Neuron (in vitro differentiated cells): Measurements from ENCODE around the gene GMDS.
"Not testable (repeated sequence)": the region's sequence is repeated elsewhere in the genome, so short reads cannot be mapped to it uniquely, and the experiment has no call there.

Experiments used
- H2AFZ ChIP-seq: one replicate; pipeline ENCODE4 v1.6.1; 2013; ENCODE audit warnings: low read depth, mild to moderate bottlenecking, inconsistent platforms, low read length, moderate library complexity
- H3K27me3 ChIP-seq: one replicate; pipeline ENCODE4 v1.6.1; 2013; ENCODE audit warnings: low read length; ENCODE audit not compliant: insufficient read depth
- H3K36me3 ChIP-seq: one replicate; pipeline ENCODE4 v1.6.1; 2013; ENCODE audit warnings: low read length; ENCODE audit not compliant: insufficient read depth
- H3K4me1 ChIP-seq: one replicate; pipeline ENCODE4 v1.6.1; 2013; ENCODE audit warnings: low read length; ENCODE audit not compliant: insufficient read depth
- H3K4me3 ChIP-seq: 2 replicates; pipeline ENCODE4 v1.5.1; 2013; ENCODE audit warnings: mild to moderate bottlenecking, low read length, moderate library complexity
- H3K9me3 ChIP-seq: one replicate; pipeline ENCODE4 v1.6.1; 2013; ENCODE audit warnings: low read length

GMDS gene

DNA sequence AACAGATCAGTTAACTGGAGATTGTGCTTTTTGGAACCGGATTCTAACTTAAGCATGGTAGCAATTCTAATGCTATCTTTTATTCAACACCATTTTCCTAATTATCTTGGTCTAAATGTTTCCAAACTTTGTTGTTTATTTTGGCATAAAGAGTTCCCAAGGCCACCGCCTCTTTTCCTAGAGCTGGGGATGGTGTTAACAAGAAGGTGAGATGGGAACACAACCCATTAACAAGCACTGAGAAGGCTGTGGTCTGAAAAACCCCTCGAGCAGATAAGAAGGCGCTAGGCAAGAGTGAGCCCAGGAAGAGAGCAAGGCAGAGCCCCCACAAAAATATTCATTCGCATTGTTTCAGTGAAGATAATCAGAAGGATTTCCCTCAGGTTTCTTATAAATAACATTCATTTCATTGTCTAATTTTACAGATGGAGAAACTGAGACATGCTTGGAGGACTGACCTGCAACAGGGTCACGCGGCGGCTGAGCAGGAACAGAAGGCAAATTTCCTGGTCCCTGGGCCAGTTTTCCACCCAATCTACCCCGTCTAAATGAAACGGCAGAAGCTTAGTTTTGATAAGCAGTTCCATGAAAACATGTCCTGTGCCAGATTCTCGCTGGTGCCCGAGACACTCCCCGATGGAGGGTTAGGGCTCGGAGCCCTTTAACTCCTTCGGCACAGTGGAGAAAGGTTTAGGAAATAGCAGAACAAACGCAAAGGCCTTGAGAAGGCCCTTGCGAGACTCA, 480.1 kb downstream of the GMDS start:
- Histone ChIP-seq H3K27me3 (no peaks in the 10 kb centered on the region), H2AFZ (no peak overlapping the region), H3K9me3 (no peaks in the 10 kb centered on the region), H3K4me1 (peaks cover 7% of the 10 kb centered on the region), H3K36me3 (no peaks in the 10 kb centered on the region), H3K4me3 (no peak overlapping the region)

DNA sequence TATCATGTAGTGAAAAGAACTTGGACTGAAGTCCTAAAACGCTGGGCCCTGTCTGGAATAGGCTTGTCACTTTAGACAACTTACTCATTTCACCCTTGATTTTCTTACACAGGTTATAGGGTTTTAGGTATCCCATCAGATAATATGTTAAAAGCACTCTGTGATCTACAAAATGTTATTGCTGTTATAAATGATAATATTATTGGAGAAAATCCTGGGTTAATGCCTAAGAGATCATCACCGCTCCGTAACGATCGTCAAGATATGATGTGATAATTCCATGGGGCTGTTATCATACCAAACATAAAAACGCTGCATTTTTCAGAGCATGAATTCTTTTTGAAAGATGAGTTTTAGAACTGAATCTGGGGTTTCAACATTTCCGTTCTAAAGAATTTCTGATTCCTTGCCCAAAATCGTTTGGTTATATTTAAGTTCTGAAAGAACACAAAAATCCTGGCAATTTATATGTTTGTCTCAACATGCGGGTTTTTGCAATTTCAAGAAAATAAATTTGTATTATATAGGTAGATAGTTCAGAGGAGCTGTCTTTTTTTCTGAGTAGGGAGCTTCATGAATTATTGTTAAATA, 480.9 kb downstream of the GMDS start:
- H2AFZ ChIP-seq, result no peak overlapping the region
- H3K27me3 ChIP-seq, result no peaks in the 10 kb centered on the region
- H3K36me3 ChIP-seq, result no peaks in the 10 kb centered on the region
- no peaks in the 10 kb centered on the region for H3K9me3 ChIP-seq
- H3K4me1 ChIP-seq, result peaks cover 7% of the 10 kb centered on the region
- no peak overlapping the region for H3K4me3 ChIP-seq

DNA sequence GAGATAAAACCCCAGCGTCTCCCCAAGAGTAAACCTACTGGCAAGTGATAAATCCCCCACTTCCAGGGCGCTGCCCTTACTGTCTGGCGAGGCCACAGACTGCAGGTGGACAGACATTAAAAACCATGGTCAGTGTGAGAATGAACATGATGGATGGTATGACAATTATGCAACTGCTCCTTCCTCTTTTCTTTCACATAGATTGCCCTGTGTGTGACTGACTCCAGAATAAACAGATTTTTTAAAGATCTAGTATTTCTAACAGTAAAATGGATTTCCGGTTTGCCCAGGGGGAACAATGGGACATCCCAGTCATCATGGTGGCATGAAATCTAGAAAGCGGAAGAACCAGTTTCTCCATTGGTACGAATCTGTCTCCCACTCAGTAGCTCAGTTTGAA, 482.0 kb downstream of the GMDS start:
- no peak overlapping the region for H3K4me3 ChIP-seq
- no peaks in the 10 kb centered on the region for H3K9me3 ChIP-seq
- no peaks in the 10 kb centered on the region for H3K36me3 ChIP-seq
- no peak overlapping the region for H2AFZ ChIP-seq
- no peaks in the 10 kb centered on the region for H3K27me3 ChIP-seq
- peaks cover 7% of the 10 kb centered on the region for H3K4me1 ChIP-seq

DNA sequence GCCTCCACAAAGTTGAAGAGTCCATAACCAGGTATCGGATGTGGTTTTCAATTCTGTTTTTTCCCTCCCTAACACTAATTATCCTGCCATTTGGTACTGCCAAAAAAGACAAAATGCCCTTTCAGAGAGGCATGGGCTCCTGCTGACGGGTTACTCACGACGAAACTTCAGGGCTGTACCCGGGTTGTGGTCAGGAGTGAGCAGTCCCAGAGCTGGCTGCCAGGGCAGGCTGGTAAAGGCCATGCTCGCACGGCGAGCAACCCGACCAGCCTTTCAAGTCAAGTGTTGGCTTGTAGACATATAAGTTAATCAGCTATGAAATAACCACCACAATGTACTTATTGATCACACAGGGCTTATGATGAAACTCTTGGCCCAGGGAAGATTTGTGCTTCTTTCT, 483.2 kb downstream of the GMDS start:
- H3K9me3 ChIP-seq, result no peaks in the 10 kb centered on the region
- no peaks in the 10 kb centered on the region for H3K36me3 ChIP-seq
- no peaks in the 10 kb centered on the region for H3K27me3 ChIP-seq
- no peak overlapping the region for H2AFZ ChIP-seq
- H3K4me1 ChIP-seq, result peaks cover 7% of the 10 kb centered on the region
- no peak overlapping the region for H3K4me3 ChIP-seq

DNA sequence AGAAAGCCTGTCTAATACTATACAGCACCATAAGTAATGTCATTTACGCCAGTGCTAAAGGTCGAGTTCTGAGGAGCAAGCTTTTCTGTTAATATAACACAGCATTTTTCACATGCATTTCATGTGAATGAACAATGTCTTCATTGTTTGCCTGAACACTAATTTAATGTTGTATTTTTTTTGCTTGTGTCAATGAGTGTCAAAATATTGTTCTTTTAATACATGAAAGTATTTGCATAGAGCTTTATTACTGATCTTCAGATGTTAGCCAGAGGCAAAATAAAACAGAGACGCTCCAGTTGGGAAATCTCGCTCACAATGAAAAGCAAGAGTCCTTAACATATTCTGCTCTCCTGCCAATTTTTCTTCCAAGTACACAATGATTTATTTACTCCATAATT, 483.9 kb downstream of the GMDS start:
- peaks cover 7% of the 10 kb centered on the region for H3K4me1 ChIP-seq
- no peaks in the 10 kb centered on the region for H3K27me3 ChIP-seq
- H2AFZ ChIP-seq, result no peak overlapping the region
- no peaks in the 10 kb centered on the region for H3K36me3 ChIP-seq
- no peaks in the 10 kb centered on the region for H3K9me3 ChIP-seq
- no peak overlapping the region for H3K4me3 ChIP-seq

DNA sequence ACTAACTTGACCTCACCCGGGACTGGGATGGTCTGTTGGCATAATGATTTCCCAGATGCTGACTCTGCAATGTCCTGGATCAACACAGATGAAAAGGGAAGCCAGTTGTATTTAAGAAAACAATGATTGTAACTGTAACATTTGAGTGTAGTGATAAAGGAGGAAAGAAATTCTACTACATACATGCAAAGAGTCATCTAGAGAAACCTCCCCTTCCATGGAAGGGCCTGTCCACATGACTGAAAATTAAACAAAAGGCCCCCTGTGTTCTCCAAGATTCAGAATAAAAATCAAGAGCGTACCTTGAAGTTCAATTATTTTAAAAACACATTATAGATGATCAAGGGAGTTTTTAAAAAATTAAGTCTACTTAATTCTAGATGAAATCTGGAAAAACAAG, 484.5 kb downstream of the GMDS start:
- Histone ChIP-seq H3K27me3 (no peaks in the 10 kb centered on the region), H3K9me3 (no peaks in the 10 kb centered on the region), H3K4me1 (peaks cover 7% of the 10 kb centered on the region), H3K36me3 (no peaks in the 10 kb centered on the region), H3K4me3 (no peak overlapping the region), H2AFZ (no peak overlapping the region)

DNA sequence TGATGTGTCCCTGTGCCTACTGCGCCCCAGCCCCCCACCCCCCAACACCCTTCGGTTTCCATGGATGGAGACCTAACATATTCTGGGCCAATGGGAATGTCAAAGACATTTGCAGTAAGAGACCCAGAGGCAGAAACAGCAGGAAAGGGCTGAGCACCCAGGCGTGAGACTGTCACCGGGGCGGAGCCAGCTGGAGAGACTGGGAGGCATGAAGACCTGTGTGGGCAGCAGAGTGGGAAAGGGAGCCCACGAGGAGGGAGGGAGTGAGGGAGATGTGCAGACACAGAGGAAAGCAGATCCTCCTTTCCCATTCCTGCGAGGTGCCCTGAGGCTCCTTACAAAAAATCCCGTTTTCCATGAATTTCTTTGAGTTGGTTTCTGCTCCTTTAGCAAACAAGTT, 485.5 kb downstream of the GMDS start:
- Histone ChIP-seq H2AFZ (no peak overlapping the region), H3K9me3 (no peaks in the 10 kb centered on the region), H3K4me3 (no peak overlapping the region), H3K36me3 (no peaks in the 10 kb centered on the region), H3K4me1 (peaks cover 7% of the 10 kb centered on the region), H3K27me3 (no peaks in the 10 kb centered on the region)

DNA sequence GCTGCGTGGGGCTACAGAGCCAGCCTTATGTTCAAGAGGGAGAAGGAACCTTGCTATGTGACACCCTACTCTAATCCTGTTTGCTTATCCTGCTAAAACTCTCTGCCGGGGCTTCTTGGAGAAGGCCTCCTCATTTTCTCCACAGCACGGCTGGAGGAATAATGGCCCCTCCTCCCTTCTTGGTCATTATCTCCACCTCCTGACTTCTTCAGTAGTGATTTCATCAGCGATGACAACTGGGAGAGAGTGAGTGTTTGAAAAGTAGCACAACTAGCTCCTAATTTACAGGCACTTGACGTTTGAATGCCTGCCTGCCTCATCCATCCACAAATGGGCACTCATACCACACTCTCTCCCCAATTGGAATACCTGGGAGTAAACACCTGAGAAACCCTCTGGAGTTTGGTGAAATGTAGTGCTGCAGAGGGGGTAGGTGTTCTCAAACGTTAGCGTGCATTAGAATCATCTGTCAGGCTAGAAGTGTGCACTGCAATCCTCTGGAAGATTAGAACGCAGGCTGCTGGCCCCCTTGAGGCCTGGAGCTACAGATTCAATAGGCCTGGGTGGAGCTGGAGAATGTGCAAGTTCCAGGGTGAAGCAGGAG, 487.2 kb downstream of the GMDS start:
- no peaks in the 10 kb centered on the region for H3K27me3 ChIP-seq
- no peaks in the 10 kb centered on the region for H3K9me3 ChIP-seq
- no peak overlapping the region for H2AFZ ChIP-seq
- peaks cover 7% of the 10 kb centered on the region for H3K4me1 ChIP-seq
- H3K36me3 ChIP-seq, result no peaks in the 10 kb centered on the region
- no peak overlapping the region for H3K4me3 ChIP-seq

DNA sequence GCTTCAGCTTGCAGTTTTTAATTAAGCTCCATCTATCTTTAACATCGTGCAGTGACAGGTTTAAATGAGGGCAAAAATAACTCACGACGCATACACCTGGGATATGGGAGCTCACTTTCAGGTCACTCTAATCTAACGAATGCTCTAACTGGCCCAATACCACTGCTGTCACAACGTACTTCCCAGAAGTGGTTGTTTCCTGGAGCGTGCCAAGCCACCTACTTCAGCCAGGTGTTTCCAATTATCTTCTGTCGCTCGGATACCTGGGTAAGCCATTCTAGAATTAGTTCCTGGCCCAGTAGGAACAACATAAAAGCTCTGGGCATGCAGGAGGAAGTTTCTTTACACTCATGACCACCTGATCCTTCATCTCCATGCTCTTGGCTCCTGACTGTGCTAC, 488.3 kb downstream of the GMDS start:
- H3K4me3 ChIP-seq, result no peak overlapping the region
- no peaks in the 10 kb centered on the region for H3K9me3 ChIP-seq
- H3K27me3 ChIP-seq, result no peaks in the 10 kb centered on the region
- H3K4me1 ChIP-seq, result peaks cover 7% of the 10 kb centered on the region
- H2AFZ ChIP-seq, result no peak overlapping the region
- no peaks in the 10 kb centered on the region for H3K36me3 ChIP-seq

DNA sequence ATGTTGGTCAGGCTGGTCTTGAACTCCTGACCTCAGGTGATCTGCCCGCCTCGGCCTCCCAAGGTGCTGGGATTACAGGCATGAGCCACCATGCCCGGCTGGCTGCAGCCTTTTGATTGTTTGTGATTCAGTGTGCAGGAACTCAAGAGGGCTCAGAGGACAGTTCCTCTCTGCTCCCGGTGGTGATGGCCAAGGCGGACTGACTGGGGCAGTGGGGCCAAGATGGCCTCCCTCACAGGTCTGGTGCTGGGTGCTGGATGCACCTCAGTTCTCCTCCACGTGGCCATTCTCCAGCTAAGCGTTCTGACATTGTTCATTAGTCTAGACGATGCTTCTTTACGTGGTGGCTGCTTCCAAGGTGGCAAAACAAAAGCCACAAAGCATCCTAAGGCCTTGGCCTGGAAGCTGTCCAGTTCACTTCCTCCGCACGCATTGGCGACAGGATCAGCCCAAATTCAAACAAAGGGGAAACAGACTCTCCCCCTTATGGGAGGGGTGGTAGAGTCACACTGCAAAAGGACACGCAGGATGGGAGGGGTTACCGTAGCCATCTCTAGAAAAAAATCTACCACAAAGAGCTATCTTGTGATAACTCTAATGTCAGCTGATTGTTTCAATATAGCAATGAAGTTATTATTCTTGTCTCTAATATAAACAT, 488.8 kb downstream of the GMDS start:
- Histone ChIP-seq H3K36me3 (no peaks in the 10 kb centered on the region), H3K4me3 (no peak overlapping the region), H2AFZ (no peak overlapping the region), H3K9me3 (no peaks in the 10 kb centered on the region), H3K4me1 (peaks cover 7% of the 10 kb centered on the region), H3K27me3 (no peaks in the 10 kb centered on the region)

DNA sequence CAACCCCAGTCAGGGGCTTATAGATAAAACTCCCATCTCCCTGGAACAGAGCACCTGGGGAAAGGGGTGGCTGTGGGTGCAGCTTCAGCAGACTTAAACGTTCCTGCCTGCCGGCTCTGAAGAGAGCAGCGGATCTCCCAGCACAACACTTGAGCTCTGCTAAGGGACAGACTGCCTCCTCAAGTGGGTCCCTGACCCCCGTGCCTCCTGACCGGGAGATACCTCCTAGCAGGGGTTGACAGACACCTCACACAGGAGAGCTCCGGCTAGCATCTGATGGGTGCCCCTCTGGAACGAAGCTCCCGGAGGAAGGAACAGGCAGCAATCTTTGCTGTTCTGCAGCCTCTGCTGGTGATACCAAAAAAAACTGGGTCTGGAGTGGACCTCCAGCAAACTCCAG, 494.3 kb downstream of the GMDS start:
- not testable (repeated sequence) for H2AFZ ChIP-seq, H3K27me3 ChIP-seq, H3K4me1 ChIP-seq, H3K36me3 ChIP-seq, H3K4me3 ChIP-seq, H3K9me3 ChIP-seq

DNA sequence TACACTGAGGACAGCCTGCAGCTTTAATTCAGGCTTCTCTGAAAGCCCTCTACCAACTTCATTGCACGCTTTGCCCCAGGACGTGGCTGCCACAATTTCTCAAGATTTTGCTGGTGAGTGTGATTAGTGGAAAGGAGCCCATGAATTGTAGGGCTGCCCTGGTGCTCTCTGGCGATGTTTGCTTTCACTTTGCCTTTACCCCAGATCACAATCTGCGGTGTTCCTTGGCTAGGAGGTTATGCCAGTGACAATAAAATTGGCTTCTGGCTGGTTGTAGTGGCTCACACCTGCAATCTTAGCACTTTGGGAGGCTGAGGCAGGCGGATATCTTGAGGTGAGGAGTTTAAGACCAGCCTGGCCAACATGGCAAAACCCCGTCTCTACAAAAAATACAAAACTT, 496.4 kb downstream of the GMDS start:
- Histone ChIP-seq H3K36me3 (no peaks in the 10 kb centered on the region), H3K4me3 (no peak overlapping the region), H3K9me3 (no peaks in the 10 kb centered on the region), H2AFZ (no peak overlapping the region), H3K4me1 (no peaks in the 10 kb centered on the region), H3K27me3 (no peaks in the 10 kb centered on the region)

DNA sequence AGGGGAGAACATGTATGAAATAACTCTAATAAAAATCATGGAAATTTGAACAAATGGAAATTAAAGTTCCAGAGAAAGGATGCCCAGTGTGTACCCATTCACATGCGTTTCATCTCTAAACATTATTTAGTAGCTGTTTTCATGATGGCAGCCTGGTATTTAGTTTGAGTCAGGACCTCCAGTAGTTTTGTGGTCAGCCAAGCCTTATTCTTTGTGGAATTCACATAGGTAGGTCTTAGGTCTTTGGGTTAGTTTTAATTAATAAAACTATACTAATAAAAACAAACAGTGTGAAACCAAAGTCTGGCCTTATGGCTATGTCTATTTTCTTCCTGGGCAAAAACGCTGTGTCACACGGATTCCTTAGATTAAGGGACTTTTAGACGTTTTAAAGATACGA, 497.9 kb downstream of the GMDS start:
- Histone ChIP-seq H3K9me3 (no peaks in the 10 kb centered on the region), H2AFZ (no peak overlapping the region), H3K36me3 (no peaks in the 10 kb centered on the region), H3K27me3 (no peaks in the 10 kb centered on the region), H3K4me3 (no peak overlapping the region), H3K4me1 (no peaks in the 10 kb centered on the region)
